Right lung (tissue), 5 donors: ENCODE results near the gene RHBDL3. TPM values are rescaled to one million over a fixed set of nuclear protein-coding genes. Genes with fewer than 3 reads are reported as not detected.
"Not testable (repeated sequence)": the region's sequence is repeated elsewhere in the genome, so short reads cannot be mapped to it uniquely, and the experiment has no call there.

Source experiments
- DNase-seq, 2 donors: peaks; one replicate each; pipeline ENCODE4 v3.0.0-alpha.2; 2013
- polyA plus RNA-seq, 5 donors: library from polyadenylated mRNA; unstranded; fragments of 120-200 nt; gene quantifications; one replicate each; pipeline versions ENCODE4 v1.2.1 to v1.2.3, GENCODE V29; 2013; ENCODE audit warnings: inconsistent platforms in 1 of 5, low replicate concordance in 1 of 5; ENCODE audit not compliant: insufficient read length in 5 of 5, insufficient read depth in 1 of 5

Gene RHBDL3
- polyA plus RNA-seq, 5 donors: 1.3 to 2.1 (median 1.6) TPM

- DNase-seq: no peak
These were observed 23.9 kb downstream of the RHBDL3 start for GRCh38 chr17:32289471-32290070.

GRCh38 chr17:32292094-32292493 is 26.5 kb downstream of the RHBDL3 start:
- no peak for DNase-seq

GRCh38 chr17:32297424-32297823 is 31.8 kb downstream of the RHBDL3 start:
- no peak for DNase-seq

- no peak for DNase-seq
These were observed 32.2 kb downstream of the RHBDL3 start for GRCh38 chr17:32297860-32298259.

GRCh38 chr17:32298298-32298697 is 32.7 kb downstream of the RHBDL3 start:
- DNase-seq: peak in 1 of 2 donors; percentile 24

- no peak for DNase-seq
These were observed 33.3 kb downstream of the RHBDL3 start for GRCh38 chr17:32298721-32299579.

- no peak for DNase-seq
These were observed 34.0 kb downstream of the RHBDL3 start for GRCh38 chr17:32299580-32300164.

- no peak for DNase-seq
These were observed 36.4 kb downstream of the RHBDL3 start for GRCh38 chr17:32302037-32302436.

- DNase-seq: no peak
These were observed 37.4 kb downstream of the RHBDL3 start for GRCh38 chr17:32302860-32303649.

GRCh38 chr17:32303781-32304288 is 38.2 kb downstream of the RHBDL3 start:
- DNase-seq: no peak

GRCh38 chr17:32305049-32305448 is 39.4 kb downstream of the RHBDL3 start:
- DNase-seq: no peak

GRCh38 chr17:32307658-32308057 is 42.0 kb downstream of the RHBDL3 start:
- no peak for DNase-seq

- peak; percentile 30 to 32 for DNase-seq
These were observed 45.5 kb downstream of the RHBDL3 start for GRCh38 chr17:32311028-32311536.

- no peak for DNase-seq
These were observed 49.0 kb downstream of the RHBDL3 start for GRCh38 chr17:32314636-32315035.

GRCh38 chr17:32315171-32315570 is 49.5 kb downstream of the RHBDL3 start:
- DNase-seq: no peak

GRCh38 chr17:32316653-32317052 is 51.0 kb downstream of the RHBDL3 start:
- DNase-seq: not testable (repeated sequence)

GRCh38 chr17:32317353-32317752 is 51.7 kb downstream of the RHBDL3 start:
- DNase-seq: no peak

- DNase-seq: no peak
These were observed 52.4 kb downstream of the RHBDL3 start for GRCh38 chr17:32318071-32318470.

- DNase-seq: peak in 1 of 2 donors; percentile 24
These were observed 53.9 kb downstream of the RHBDL3 start for GRCh38 chr17:32319548-32319905.

GRCh38 chr17:32320080-32320479 is 54.4 kb downstream of the RHBDL3 start:
- not testable (repeated sequence) for DNase-seq

GRCh38 chr17:32320847-32321246 is 55.2 kb downstream of the RHBDL3 start:
- DNase-seq: no peak

- no peak for DNase-seq
These were observed 57.4 kb downstream of the RHBDL3 start for GRCh38 chr17:32323046-32323445.
